ENCODE data around the gene NIM1K.

- TF ChIP-seq, protein P1, sequence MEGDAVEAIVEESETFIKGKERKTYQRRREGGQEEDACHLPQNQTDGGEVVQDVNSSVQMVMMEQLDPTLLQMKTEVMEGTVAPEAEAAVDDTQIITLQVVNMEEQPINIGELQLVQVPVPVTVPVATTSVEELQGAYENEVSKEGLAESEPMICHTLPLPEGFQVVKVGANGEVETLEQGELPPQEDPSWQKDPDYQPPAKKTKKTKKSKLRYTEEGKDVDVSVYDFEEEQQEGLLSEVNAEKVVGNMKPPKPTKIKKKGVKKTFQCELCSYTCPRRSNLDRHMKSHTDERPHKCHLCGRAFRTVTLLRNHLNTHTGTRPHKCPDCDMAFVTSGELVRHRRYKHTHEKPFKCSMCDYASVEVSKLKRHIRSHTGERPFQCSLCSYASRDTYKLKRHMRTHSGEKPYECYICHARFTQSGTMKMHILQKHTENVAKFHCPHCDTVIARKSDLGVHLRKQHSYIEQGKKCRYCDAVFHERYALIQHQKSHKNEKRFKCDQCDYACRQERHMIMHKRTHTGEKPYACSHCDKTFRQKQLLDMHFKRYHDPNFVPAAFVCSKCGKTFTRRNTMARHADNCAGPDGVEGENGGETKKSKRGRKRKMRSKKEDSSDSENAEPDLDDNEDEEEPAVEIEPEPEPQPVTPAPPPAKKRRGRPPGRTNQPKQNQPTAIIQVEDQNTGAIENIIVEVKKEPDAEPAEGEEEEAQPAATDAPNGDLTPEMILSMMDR (IDR thresholded peaks at IDR 0.05): no peak
- no peak for TF ChIP-seq POLR2A (IDR thresholded peaks at IDR 0.05)
These were observed 53.8 kb downstream of the NIM1K start for GRCh38 chr5:43245724-43246385.

Measured in Peyer's patch (tissue), 4 donors.